K562 (cell line): ENCODE measurements around the gene BEND6. TPM values are rescaled to one million over a fixed set of nuclear protein-coding genes. Genes with fewer than 3 reads are reported as not detected.
A peak's percentile ranks its signal among the peaks of the same experiment; 100 is the strongest.

Source experiments
- BACH1 ChIP-seq: fragments of 200-800 bp; sonication (Bioruptor generic); IDR thresholded peaks from 2 replicates; pipeline ENCODE4 v1.6.1; 2016; ENCODE audit warnings: missing genetic modification characterization, missing compliant biosample characterization
- CBX3 ChIP-seq, 2 experiments: IDR thresholded peaks; 1 replicate in 1 of 2; 2 replicates in 1 of 2; pipeline ENCODE4 v1.6.1; 2012; ENCODE audit warnings: inconsistent platforms in 2 of 2, low read length in 2 of 2, borderline replicate concordance in 1 of 2, control low read depth in 1 of 2
- E4F1 ChIP-seq: fragments of 250-450 bp; sonication (Bioruptor Pico); IDR thresholded peaks from 2 replicates; pipeline ENCODE4 v1.5.0; 2021; ENCODE audit warnings: mild to moderate bottlenecking, borderline replicate concordance
- ESRRA ChIP-seq: fragments of 450-650 bp; IDR thresholded peaks from 2 replicates; pipeline ENCODE4 v1.6.1; 2014; ENCODE audit warnings: low read depth, mild to moderate bottlenecking, moderate library complexity, borderline replicate concordance
- HCFC1 ChIP-seq: IDR thresholded peaks from 2 replicates; pipeline ENCODE4 v1.6.1; 2012; ENCODE audit warnings: low read depth, low read length, improper control_type of control experiment
- HDAC1 ChIP-seq, 2 experiments: fragments of 450-650 bp; IDR thresholded peaks; 2 replicates each; pipeline ENCODE4 v1.6.1; 2016 to 2017; ENCODE audit warnings: inconsistent platforms in 1 of 2, mild to moderate bottlenecking in 1 of 2, moderate library complexity in 1 of 2
- JUN ChIP-seq, 2 experiments: sonication (generic) in 1 of 2; formaldehyde crosslinking in 1 of 2; IDR thresholded peaks; 2 replicates each; pipeline versions ENCODE4 v1.6.1 to v1.8.0; 2012 to 2022; ENCODE audit warnings: borderline replicate concordance in 2 of 2, mild to moderate bottlenecking in 2 of 2, improper control_type of control experiment in 1 of 2, low read depth in 1 of 2, low read length in 1 of 2, missing genetic modification reagents in 1 of 2
- LCOR ChIP-seq: sonication (generic); formaldehyde crosslinking; IDR thresholded peaks from 2 replicates; pipeline ENCODE4 v1.8.0; 2022; ENCODE audit warnings: mild to moderate bottlenecking, missing genetic modification reagents
- NFXL1 ChIP-seq: fragments of 450-650 bp; formaldehyde crosslinking; IDR thresholded peaks from 2 replicates; pipeline ENCODE4 v1.4.0; 2021; ENCODE audit warnings: mild to moderate bottlenecking
- NR2C2 ChIP-seq, 2 experiments: fragments of 200-800 bp in 1 of 2; sonication (Bioruptor generic) in 1 of 2; sonication (generic) in 1 of 2; formaldehyde crosslinking in 1 of 2; IDR thresholded peaks; 2 replicates each; pipeline versions ENCODE4 v1.6.1 to v1.8.0; 2016 to 2022; ENCODE audit warnings: mild to moderate bottlenecking in 1 of 2, missing compliant biosample characterization in 1 of 2, missing genetic modification characterization in 1 of 2, missing genetic modification reagents in 1 of 2
- POLR2H ChIP-seq: IDR thresholded peaks from 2 replicates; pipeline ENCODE4 v1.6.1; 2016; ENCODE audit warnings: missing genetic modification characterization, low read depth, mild to moderate bottlenecking, control low read depth, missing compliant biosample characterization, moderate library complexity
- PTRF ChIP-seq: fragments of 450-650 bp; IDR thresholded peaks from 2 replicates; pipeline ENCODE4 v1.6.1; 2016; ENCODE audit warnings: mild to moderate bottlenecking, missing genetic modification characterization, missing compliant biosample characterization
- SRF ChIP-seq, 2 experiments: fragments of 250-450, 450-650 bp in 1 of 2; sonication (Bioruptor Pico) in 1 of 2; sonication (generic) in 1 of 2; formaldehyde crosslinking; IDR thresholded peaks; 2 replicates each; pipeline versions ENCODE4 v1.5.0 to v1.5.1; 2020 to 2022; ENCODE audit warnings: mild to moderate bottlenecking in 1 of 2, missing genetic modification reagents in 1 of 2
- STAG1 ChIP-seq: sonication (generic); formaldehyde crosslinking; IDR thresholded peaks from 2 replicates; pipeline ENCODE4 v1.5.0; 2020; ENCODE audit warnings: missing genetic modification reagents, borderline replicate concordance
- STAT5A ChIP-seq: IDR thresholded peaks from 2 replicates; pipeline ENCODE4 v1.6.1; 2012; ENCODE audit warnings: low read length, inconsistent platforms, borderline replicate concordance
- TCFL5 ChIP-seq: fragments of 250-450 bp; sonication (Bioruptor Pico); conservative IDR thresholded peaks from 2 replicates; pipeline ENCODE4 v1.6.1; 2021; ENCODE audit warnings: mild to moderate bottlenecking, moderate library complexity, matching md5 sums
- UBTF ChIP-seq, 2 experiments: IDR thresholded peaks; 2 replicates each; pipeline ENCODE4 v1.6.1; 2012; ENCODE audit warnings: improper control_type of control experiment in 2 of 2, low read depth in 2 of 2, low read length in 2 of 2, borderline replicate concordance in 1 of 2
- ZNF282 ChIP-seq: sonication (generic); formaldehyde crosslinking; IDR thresholded peaks from 2 replicates; pipeline ENCODE4 v1.8.1; 2023; ENCODE audit warnings: missing genetic modification reagents
- ZNF586 ChIP-seq: fragments of 450-650 bp; formaldehyde crosslinking; conservative IDR thresholded peaks from 2 replicates; pipeline ENCODE4 v1.4.0; 2020; ENCODE audit warnings: mild to moderate bottlenecking, moderate library complexity
- ZSCAN32 ChIP-seq: fragments of 450-650 bp; formaldehyde crosslinking; IDR thresholded peaks from 2 replicates; pipeline ENCODE4 v1.4.0; 2020; ENCODE audit warnings: mild to moderate bottlenecking, moderate library complexity
- polyA plus RNA-seq, 8 experiments: library from polyadenylated mRNA; depleted of rRNA in 4 of 8; stranded (reverse) in 5 of 8; unstranded in 3 of 8; fragments of >200 nt; fragmentation: Nextera tagmentation in 2 of 8; fragmentation: Illumina TruSeq in 1 of 8; extraction: Ambion mirVana in 2 of 8; extraction: Trizol in 1 of 8; gene quantifications; 2 replicates each; pipeline versions ENCODE4 v1.2.1 to v1.2.3, GENCODE V29; 2011 to 2014; ENCODE audit warnings: inconsistent platforms in 1 of 8, missing spikeins in 1 of 8
- total RNA-seq, 7 experiments: library from RNA; depleted of rRNA in 6 of 7; stranded (reverse); fragments of >200 nt in 6 of 7; fragmentation: Illumina TruSeq in 2 of 7; extraction: Trizol in 2 of 7; gene quantifications; 2 replicates each; pipeline versions ENCODE4 v1.2.1 to v1.2.3, GENCODE V29; 2011 to 2021; ENCODE audit warnings: low replicate concordance in 1 of 7

BEND6 gene
- total and polyA plus RNA-seq, 9 of the 15 experiments (the other 6 are each of a cell fraction or from before 2014, with no cell fraction given): 0.37 to 4.0 (median 1.1) TPM

- no peak for TF ChIP-seq NFXL1
- no peak for TF ChIP-seq STAT5A
- peak in 1 of 2 experiments; percentile 82; a peak in 2 of 4 replicates for TF ChIP-seq SRF (CRISPR knock-in tag; IDR thresholded peaks at IDR 0.05)
- TF ChIP-seq PTRF (tag): no peak
- TF ChIP-seq LCOR (CRISPR knock-in tag): peak; percentile 90
- no peak for TF ChIP-seq E4F1 (CRISPR knock-in tag)
- TF ChIP-seq HDAC1 (IDR thresholded peaks at IDR 0.05): peak in 1 of 2 experiments; percentile 47; a peak in 2 of 4 replicates
- no peak for TF ChIP-seq BACH1 (tag)
- TF ChIP-seq STAG1 (CRISPR knock-in tag): no peak
- no peak for TF ChIP-seq ZNF282 (CRISPR knock-in tag)
- TF ChIP-seq JUN (IDR thresholded peaks at IDR 0.05; ENCODE audit: borderline replicate concordance, low read depth, low read length): peak; percentile 74
- no peak for TF ChIP-seq JUN (CRISPR knock-in tag; IDR thresholded peaks at IDR 0.05; ENCODE audit: borderline replicate concordance)
- no peak for TF ChIP-seq NR2C2 (CRISPR knock-in tag; IDR thresholded peaks at IDR 0.05)
- peak; percentile 50; the same call in 1 of the 2 replicates for TF ChIP-seq NR2C2 (tag; IDR thresholded peaks at IDR 0.05)
- peak; percentile 62; the same call in 1 of the 2 replicates for TF ChIP-seq ESRRA
- TF ChIP-seq HCFC1: peak; percentile 48; the same call in 1 of the 2 replicates
- TF ChIP-seq POLR2H (tag): no peak
- TF ChIP-seq ZNF586 (CRISPR knock-in tag): no peak
- no peak for TF ChIP-seq TCFL5
- TF ChIP-seq CBX3 (IDR thresholded peaks at IDR 0.05; ENCODE audit: borderline replicate concordance in 1 of 2, low read length in 2 of 2): 0 out of 3 replicates have a peak, but pooled peaks of 1 of the 2 experiments have one; percentile 27
- no peak for TF ChIP-seq ZSCAN32
- TF ChIP-seq UBTF (IDR thresholded peaks at IDR 0.05; ENCODE audit: borderline replicate concordance in 1 of 2, low read depth in 2 of 2, low read length in 2 of 2): peak; percentile 86 to 94
These were observed 556 bp downstream of the BEND6 start (continued) for GRCh38 chr6:56955171-56956155.
